A549 (cell line): Measurements from ENCODE around the gene NAXD. TPM values are rescaled to one million over a fixed set of nuclear protein-coding genes. Genes with fewer than 3 reads are reported as not detected.

Experiments
- ATAC-seq, 2 experiments: fragments of 200-7000 bp in 1 of 2; fragments of >200 bp in 1 of 2; cut with Nextera tagmentation in 1 of 2; cut with Tn5 transposase in 1 of 2; 3 replicates each; pipeline versions ENCODE4 v1.8.0 to v1.9.1; 2018 to 2020; ENCODE audit warnings: mild to moderate bottlenecking in 1 of 2, moderate library complexity in 1 of 2
- CTCF ChIA-PET: fragments of 300-600 bp; sonication (Branson Sonifier 250); formaldehyde crosslinking; extraction: SDS; loops from one replicate; lab custom pipeline; 2021; ENCODE audit warnings: antibody characterized with exemption, inconsistent platforms; lab: Yijun Ruan, JAX
- POLR2A ChIA-PET: fragments of 350-600 bp; formaldehyde crosslinking; extraction: SDS; loops from one replicate; lab custom pipeline; 2021; ENCODE audit warnings: antibody characterized with exemption, inconsistent platforms; lab: Yijun Ruan, JAX
- DNase-seq, 2 experiments: peaks; one replicate each; pipeline versions ENCODE4 v3.0.0 to v3.0.0-alpha.2; 2011 to 2016; ENCODE audit warnings: low read depth in 1 of 2, low spot score in 1 of 2
- FAIRE-seq: peaks from 2 replicates; lab custom pipeline; 2011; peaks lifted over from hg19 to GRCh38; lab: Jason Lieb, UNC
- H3K27ac ChIP-seq, 2 experiments: fragments of >200 bp; sonication (Bioruptor Twin); formaldehyde crosslinking; 3 replicates each; pipeline ENCODE4 v1.5.1; 2016 to 2017
- H3K4me1 ChIP-seq: fragments of >200 bp; sonication (Bioruptor Twin); formaldehyde crosslinking; 3 replicates; pipeline ENCODE4 v1.6.1; 2016
- H3K4me2 ChIP-seq: fragments of >200 bp; sonication (Bioruptor Twin); formaldehyde crosslinking; 3 replicates; pipeline ENCODE4 v1.6.1; 2016
- H3K4me3 ChIP-seq: fragments of >200 bp; sonication (Bioruptor Twin); formaldehyde crosslinking; 3 replicates; pipeline ENCODE4 v1.5.1; 2016
- H3K9me3 ChIP-seq: fragments of >200 bp; sonication (Bioruptor Twin); formaldehyde crosslinking; 3 replicates; pipeline ENCODE4 v1.6.1; 2016
- CBX2 ChIP-seq: fragments of 200-600 bp; sonication (generic); IDR thresholded peaks from 2 replicates; pipeline ENCODE4 v1.6.1; 2016; ENCODE audit warnings: low read depth, mild to moderate bottlenecking, borderline replicate concordance
- CBX8 ChIP-seq: fragments of 200-600 bp; sonication (generic); IDR thresholded peaks from 2 replicates; pipeline ENCODE4 v1.6.1; 2016
- CEBPB ChIP-seq, 2 experiments: fragments of >200 bp in 1 of 2; sonication (Bioruptor Twin) in 1 of 2; formaldehyde crosslinking in 1 of 2; IDR thresholded peaks; 2 replicates each; pipeline ENCODE4 v1.6.1; 2012 to 2016
- CHD2 ChIP-seq: fragments of 150-350 bp; IDR thresholded peaks from 2 replicates; pipeline ENCODE4 v1.6.1; 2014; ENCODE audit warnings: low read length; ENCODE audit not compliant: partially characterized antibody
- CHD4 ChIP-seq: fragments of 200-600 bp; sonication (generic); IDR thresholded peaks from 2 replicates; pipeline ENCODE4 v1.6.1; 2016; ENCODE audit warnings: antibody characterized with exemption, mild to moderate bottlenecking, borderline replicate concordance
- E2F6 ChIP-seq: IDR thresholded peaks from 2 replicates; pipeline ENCODE4 v1.6.1; 2012; ENCODE audit warnings: low read depth, borderline replicate concordance
- EHMT2 ChIP-seq: fragments of 200-600 bp; sonication (generic); IDR thresholded peaks from 2 replicates; pipeline ENCODE4 v1.6.1; 2016; ENCODE audit warnings: antibody characterized with exemption, low read depth, mild to moderate bottlenecking, moderate library complexity
- ELK1 ChIP-seq: fragments of 150-350 bp; IDR thresholded peaks from 2 replicates; pipeline ENCODE4 v1.6.1; 2014; ENCODE audit warnings: low read depth, mild to moderate bottlenecking, low read length
- FOSB ChIP-seq: fragments of 250-450 bp; sonication (Bioruptor Pico); IDR thresholded peaks from 2 replicates; pipeline ENCODE4 v1.5.0; 2020; ENCODE audit warnings: mild to moderate bottlenecking, moderate library complexity
- FOSL2 ChIP-seq, 2 experiments: fragments of 450-650 bp in 1 of 2; fragments of >200 bp in 1 of 2; sonication (Bioruptor Twin) in 1 of 2; formaldehyde crosslinking; IDR thresholded peaks; 2 replicates each; pipeline versions ENCODE4 v1.5.0 to v1.6.1; 2016 to 2020; ENCODE audit warnings: mild to moderate bottlenecking in 1 of 2, moderate library complexity in 1 of 2
- FOXS1 ChIP-seq: fragments of 250-450 bp; sonication (Bioruptor Pico); IDR thresholded peaks from 2 replicates; pipeline ENCODE4 v1.5.0; 2020; ENCODE audit warnings: mild to moderate bottlenecking, moderate library complexity
- HOXA7 ChIP-seq: fragments of 250-450 bp; sonication (Bioruptor Pico); IDR thresholded peaks from 2 replicates; pipeline ENCODE4 v1.5.0; 2020; ENCODE audit warnings: mild to moderate bottlenecking, moderate library complexity
- JUNB ChIP-seq: fragments of >200 bp; sonication (Bioruptor Twin); formaldehyde crosslinking; IDR thresholded peaks from 2 replicates; pipeline ENCODE4 v1.6.1; 2016
- KDM1A ChIP-seq: fragments of 200-600 bp; sonication (generic); IDR thresholded peaks from 2 replicates; pipeline ENCODE4 v1.6.1; 2016; ENCODE audit warnings: low read depth, mild to moderate bottlenecking
- PBX3 ChIP-seq: IDR thresholded peaks from 2 replicates; pipeline ENCODE4 v1.6.1; 2012
- PHF8 ChIP-seq: fragments of 200-600 bp; sonication (generic); IDR thresholded peaks from 2 replicates; pipeline ENCODE4 v1.6.1; 2016; ENCODE audit warnings: low read depth, mild to moderate bottlenecking, antibody characterized with exemption, moderate library complexity, borderline replicate concordance
- POLR2A ChIP-seq: IDR thresholded peaks from 2 replicates; pipeline ENCODE4 v1.6.1; 2012; ENCODE audit warnings: mild to moderate bottlenecking, low read length
- RAD21 ChIP-seq, 2 experiments: fragments of >200 bp in 1 of 2; sonication (Bioruptor Twin) in 1 of 2; formaldehyde crosslinking in 1 of 2; IDR thresholded peaks in 1 of 2; conservative IDR thresholded peaks in 1 of 2; 2 replicates in 1 of 2; 3 replicates in 1 of 2; pipeline ENCODE4 v1.6.1; 2012 to 2018; ENCODE audit warnings: inconsistent platforms in 1 of 2
- RARB ChIP-seq: fragments of 250-450 bp; sonication (Bioruptor Pico); IDR thresholded peaks from 2 replicates; pipeline ENCODE4 v1.8.0; 2021; ENCODE audit warnings: mild to moderate bottlenecking, moderate library complexity
- RCOR1 ChIP-seq: fragments of 150-350 bp; IDR thresholded peaks from 2 replicates; pipeline ENCODE4 v1.6.1; 2014; ENCODE audit warnings: antibody characterized with exemption, low read length, low read depth
- SMC3 ChIP-seq: fragments of >200 bp; sonication (Bioruptor Twin); formaldehyde crosslinking; IDR thresholded peaks from 3 replicates; pipeline ENCODE4 v1.6.1; 2018; ENCODE audit warnings: inconsistent platforms
- SREBF2 ChIP-seq: fragments of 450-650 bp; IDR thresholded peaks from 2 replicates; pipeline ENCODE4 v1.6.1; 2014; ENCODE audit warnings: mild to moderate bottlenecking, moderate library complexity
- ZC3H11A ChIP-seq: fragments of 450-650 bp; IDR thresholded peaks from 2 replicates; pipeline ENCODE4 v1.6.1; 2014; ENCODE audit warnings: antibody characterized with exemption, mild to moderate bottlenecking
- WGBS: methylation state at CpG from one replicate; pipeline ENCODE4 v1.1.6; 2017; ENCODE audit errors: missing lambda C conversion rate; 5-methylcytosine and 5-hydroxymethylcytosine counted together
- polyA plus RNA-seq, 4 experiments: library from polyadenylated mRNA; depleted of rRNA in 3 of 4; stranded (reverse); fragments of >200 nt; fragmentation: RNase III in 1 of 4; extraction: RNeasy Plus Mini Kit Qiagen cat#74134 plus additional on column Dnase treatment in 1 of 4; gene quantifications; 2 replicates in 3 of 4; 3 replicates in 1 of 4; pipeline ENCODE4 v1.2.3, GENCODE V29; 2011 to 2017
- TF ChIP-seq, protein P1 (sequence below): fragments of >200 bp; sonication (Bioruptor Twin); formaldehyde crosslinking; IDR thresholded peaks from 3 replicates; pipeline ENCODE4 v1.5.1; 2016
- TF ChIP-seq, protein P2 (sequence below): fragments of 450-650 bp; IDR thresholded peaks from 2 replicates; pipeline ENCODE4 v1.6.1; 2014; ENCODE audit warnings: antibody characterized with exemption

NAXD gene
- polyA plus RNA-seq, 2 of the 4 experiments (the other 2 are of a cell fraction), result 14.2 to 19.0 TPM

GRCh38 chr13:110682746-110683145, 67.4 kb downstream of the NAXD start:
- POLR2A ChIA-PET, result interaction anchor here (1.3 kb wide), 1 partner anchor 33 kb away, joined by 9 read pairs; no protein-coding TSS in a partner anchor
- 94% methylated on average over 12 of the region's 12 CpGs for WGBS
- CTCF ChIA-PET, result interaction anchor here (0.6 to 1.9 kb wide), 9 partner anchors 9 to 136 kb away, joined by 3 to 10 read pairs (median 4); no protein-coding TSS in a partner anchor

DNA sequence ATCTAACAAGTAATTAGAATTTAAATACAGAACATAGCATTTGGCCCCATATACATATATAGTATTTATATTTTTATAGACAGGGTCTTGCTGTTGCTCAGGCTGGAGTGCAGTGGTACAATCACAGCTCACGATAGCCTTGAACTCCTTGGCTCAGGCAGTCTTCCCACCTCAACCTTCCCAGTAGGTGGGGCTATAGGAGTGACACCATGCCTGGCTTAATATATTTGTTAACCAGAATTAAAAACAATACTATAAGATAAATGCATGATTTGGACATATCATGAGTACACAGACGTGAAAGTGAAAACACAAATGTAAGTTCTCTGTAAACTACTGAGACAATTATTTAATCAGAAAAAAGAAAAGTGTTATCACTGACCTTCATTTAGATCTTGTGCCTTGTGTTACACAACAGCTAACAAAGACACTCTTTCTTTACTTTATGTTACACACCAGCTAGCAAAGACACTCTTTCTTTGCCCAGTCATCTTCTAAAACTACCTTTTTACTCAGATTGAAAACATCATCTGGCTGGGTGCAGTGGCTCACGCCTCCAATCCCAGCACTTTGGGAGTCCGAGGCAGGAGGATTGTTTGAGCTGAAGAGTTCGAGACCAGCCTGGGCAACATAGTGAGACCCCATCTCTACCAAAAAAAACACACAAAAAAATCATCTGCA, 68.0 kb downstream of the NAXD start:
- CTCF ChIA-PET, result interaction anchor here (0.6 to 1.9 kb wide), 10 partner anchors 9 to 135 kb away, joined by 3 to 10 read pairs (median 4); no protein-coding TSS in a partner anchor
- FAIRE-seq (no peak), ATAC-seq (peak; percentile 81 to 85; a peak in 4 of 6 replicates), DNase-seq (peak in 1 of 2 experiments; percentile 49)
- H3K9me3 ChIP-seq, result no peaks in the 10 kb centered on the region
- TF ChIP-seq ZC3H11A (no peak), JUNB (no peak), CBX8 (no peak), SMC3 (peak; percentile 33; the same call in 1 of the 3 replicates), CHD4 (no peak), RARB (CRISPR knock-in tag) (no peak), PBX3 (no peak), RAD21 (conservative IDR thresholded peaks at IDR 0.05 in 1 of 2, IDR thresholded peaks at IDR 0.05 in 1 of 2) (peak; percentile 53 to 58)
- TF ChIP-seq, protein P1, sequence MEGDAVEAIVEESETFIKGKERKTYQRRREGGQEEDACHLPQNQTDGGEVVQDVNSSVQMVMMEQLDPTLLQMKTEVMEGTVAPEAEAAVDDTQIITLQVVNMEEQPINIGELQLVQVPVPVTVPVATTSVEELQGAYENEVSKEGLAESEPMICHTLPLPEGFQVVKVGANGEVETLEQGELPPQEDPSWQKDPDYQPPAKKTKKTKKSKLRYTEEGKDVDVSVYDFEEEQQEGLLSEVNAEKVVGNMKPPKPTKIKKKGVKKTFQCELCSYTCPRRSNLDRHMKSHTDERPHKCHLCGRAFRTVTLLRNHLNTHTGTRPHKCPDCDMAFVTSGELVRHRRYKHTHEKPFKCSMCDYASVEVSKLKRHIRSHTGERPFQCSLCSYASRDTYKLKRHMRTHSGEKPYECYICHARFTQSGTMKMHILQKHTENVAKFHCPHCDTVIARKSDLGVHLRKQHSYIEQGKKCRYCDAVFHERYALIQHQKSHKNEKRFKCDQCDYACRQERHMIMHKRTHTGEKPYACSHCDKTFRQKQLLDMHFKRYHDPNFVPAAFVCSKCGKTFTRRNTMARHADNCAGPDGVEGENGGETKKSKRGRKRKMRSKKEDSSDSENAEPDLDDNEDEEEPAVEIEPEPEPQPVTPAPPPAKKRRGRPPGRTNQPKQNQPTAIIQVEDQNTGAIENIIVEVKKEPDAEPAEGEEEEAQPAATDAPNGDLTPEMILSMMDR, result peak; percentile 56
- H3K4me2 ChIP-seq, result no peak overlapping the region
- no peak overlapping the region for H3K4me3 ChIP-seq
- H3K4me1 ChIP-seq, result no peaks in the 10 kb centered on the region
- 75% methylated on average over 5 of the region's 5 CpGs for WGBS
- no peak overlapping the region for H3K27ac ChIP-seq
- POLR2A ChIA-PET, result interaction anchor here (1.3 kb wide), 1 partner anchor 32 kb away, joined by 9 read pairs; no protein-coding TSS in a partner anchor

More at GRCh38 chr13:110682746-110683145, 67.4 kb downstream of the NAXD start:
- Histone ChIP-seq H3K4me1 (no peaks in the 10 kb centered on the region), H3K9me3 (no peaks in the 10 kb centered on the region), H3K4me2 (no peak overlapping the region), H3K4me3 (no peak overlapping the region), H3K27ac (no peak overlapping the region)
- FAIRE-seq, result no peak
- no peak for DNase-seq
- TF ChIP-seq CBX2, result no peak
- TF ChIP-seq, protein P2, sequence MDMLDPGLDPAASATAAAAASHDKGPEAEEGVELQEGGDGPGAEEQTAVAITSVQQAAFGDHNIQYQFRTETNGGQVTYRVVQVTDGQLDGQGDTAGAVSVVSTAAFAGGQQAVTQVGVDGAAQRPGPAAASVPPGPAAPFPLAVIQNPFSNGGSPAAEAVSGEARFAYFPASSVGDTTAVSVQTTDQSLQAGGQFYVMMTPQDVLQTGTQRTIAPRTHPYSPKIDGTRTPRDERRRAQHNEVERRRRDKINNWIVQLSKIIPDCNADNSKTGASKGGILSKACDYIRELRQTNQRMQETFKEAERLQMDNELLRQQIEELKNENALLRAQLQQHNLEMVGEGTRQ, result no peak
- no peak for TF ChIP-seq HOXA7
- TF ChIP-seq JUNB, result no peak
- TF ChIP-seq PHF8, result no peak
- no peak for TF ChIP-seq SMC3
- TF ChIP-seq CEBPB (IDR thresholded peaks at IDR 0.05), result no peak
- no peak for TF ChIP-seq SREBF2
- no peak for ATAC-seq

DNA sequence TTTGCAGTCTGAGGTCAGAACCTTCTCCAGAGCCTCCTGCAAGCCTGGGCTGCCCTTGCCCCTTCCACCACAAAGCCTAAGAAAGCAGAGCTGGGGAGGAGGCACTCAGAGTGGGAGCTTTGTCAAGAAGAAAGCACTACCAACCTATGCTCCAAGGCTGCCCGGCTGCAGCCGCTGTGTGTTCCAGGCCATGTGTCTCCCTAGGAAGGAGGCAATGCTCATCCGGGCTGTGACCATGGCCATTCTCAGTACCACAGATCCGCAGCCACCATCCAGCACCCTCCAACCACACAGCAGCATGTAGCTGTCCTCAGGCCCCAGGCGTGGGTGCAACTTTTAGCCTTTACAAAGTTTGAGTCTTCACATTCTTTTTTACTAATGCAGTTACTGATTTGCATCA, 68.6 kb downstream of the NAXD start:
- H3K9me3 ChIP-seq, result no peaks in the 10 kb centered on the region
- ChIA-PET CTCF (interaction anchor here (1.8 to 1.9 kb wide), 2 partner anchors 8 to 24 kb away, joined by 4 to 10 read pairs; no protein-coding TSS in a partner anchor), POLR2A (interaction anchor here (1.3 kb wide), 1 partner anchor 31 kb away, joined by 9 read pairs; no protein-coding TSS in a partner anchor)
- 91% methylated on average over 5 of the region's 5 CpGs for WGBS
- no peak for DNase-seq
- no peak for FAIRE-seq
- ATAC-seq, result no peak
- no peak overlapping the region for H3K4me3 ChIP-seq
- no peak overlapping the region for H3K27ac ChIP-seq
- no peak overlapping the region for H3K4me2 ChIP-seq
- no peaks in the 10 kb centered on the region for H3K4me1 ChIP-seq
- TF ChIP-seq PHF8, result no peak
- TF ChIP-seq, protein P1, result no peak
- TF ChIP-seq CHD2, result no peak
- no peak for TF ChIP-seq E2F6
- no peak for TF ChIP-seq ELK1
- no peak for TF ChIP-seq KDM1A
- TF ChIP-seq RCOR1, result no peak
- no peak for TF ChIP-seq FOSL2 (IDR thresholded peaks at IDR 0.05)
- TF ChIP-seq FOSL2 (CRISPR knock-in tag; IDR thresholded peaks at IDR 0.05), result no peak
- TF ChIP-seq EHMT2, result no peak
- no peak for TF ChIP-seq FOXS1
- no peak for TF ChIP-seq RAD21 (conservative IDR thresholded peaks at IDR 0.05 in 1 of 2, IDR thresholded peaks at IDR 0.05 in 1 of 2)
- TF ChIP-seq POLR2A, result no peak
- TF ChIP-seq FOSB, result no peak
